SK-N-SH (cell line): ENCODE results near the gene SLC36A3.

Experiments used
- CTCF ChIP-seq: fragments of 200-600 bp; sonication (generic); IDR thresholded peaks from 2 replicates; pipeline ENCODE4 v1.6.1; 2017; ENCODE audit warnings: antibody characterized with exemption, mild to moderate bottlenecking, moderate library complexity
- ELF1 ChIP-seq: IDR thresholded peaks from 2 replicates; pipeline ENCODE4 v1.4.0; 2012
- EP300 ChIP-seq, 2 experiments: IDR thresholded peaks; 2 replicates each; pipeline versions ENCODE4 v1.4.0 to v1.6.1; 2012; ENCODE audit warnings: borderline replicate concordance in 1 of 2, low read depth in 1 of 2, low read length in 1 of 2
- GATA2 ChIP-seq: sonication (generic); formaldehyde crosslinking; IDR thresholded peaks from 2 replicates; pipeline ENCODE4 v1.5.0; 2020; ENCODE audit warnings: mild to moderate bottlenecking, missing genetic modification reagents
- POLR2AphosphoS5 ChIP-seq: IDR thresholded peaks from 2 replicates; pipeline ENCODE4 v1.6.1; 2012; ENCODE audit warnings: low read depth, low read length
- RCOR1 ChIP-seq: fragments of 150-350 bp; IDR thresholded peaks from 2 replicates; pipeline ENCODE4 v1.6.1; 2017; ENCODE audit warnings: antibody characterized with exemption, low read length
- TAF1 ChIP-seq: IDR thresholded peaks from 2 replicates; pipeline ENCODE4 v1.6.1; 2012; ENCODE audit warnings: low read depth, mild to moderate bottlenecking, low read length, moderate library complexity, borderline replicate concordance
- USF1 ChIP-seq: IDR thresholded peaks from 2 replicates; pipeline ENCODE4 v1.4.0; 2012; ENCODE audit warnings: low read depth, borderline replicate concordance
- USF2 ChIP-seq: fragments of 150-350 bp; IDR thresholded peaks from 2 replicates; pipeline ENCODE4 v1.6.1; 2017; ENCODE audit warnings: antibody characterized with exemption, low read length, low read depth, borderline replicate concordance
- YY1 ChIP-seq: IDR thresholded peaks from 2 replicates; pipeline ENCODE4 v1.4.0; 2012; ENCODE audit warnings: low read depth, mild to moderate bottlenecking
- ZBTB33 ChIP-seq: IDR thresholded peaks from 2 replicates; pipeline ENCODE4 v1.4.0; 2012; ENCODE audit warnings: low read depth, borderline replicate concordance

- TF ChIP-seq CTCF, result no peak
- TF ChIP-seq ELF1, result no peak
- no peak for TF ChIP-seq YY1
- no peak for TF ChIP-seq USF1
- TF ChIP-seq TAF1, result no peak
- TF ChIP-seq EP300 (IDR thresholded peaks at IDR 0.05; ENCODE audit: borderline replicate concordance in 1 of 2, low read depth in 1 of 2, low read length in 1 of 2), result no peak
- TF ChIP-seq ZBTB33, result no peak
- no peak for TF ChIP-seq USF2
- TF ChIP-seq GATA2 (CRISPR knock-in tag), result no peak
- no peak for TF ChIP-seq POLR2AphosphoS5
- TF ChIP-seq RCOR1, result no peak
These were observed 35.2 kb upstream of the SLC36A3 start for GRCh38 chr5:151338734-151339133.
